B cell (primary cell): ENCODE data around the gene PRPF31. TPM values are rescaled to one million over a fixed set of nuclear protein-coding genes. Genes with fewer than 3 reads are reported as not detected.

Experiments
- ATAC-seq: fragments of 200-7000 bp; cut with Tn5 transposase; one replicate; pipeline ENCODE4 v1.10.0; 2021; ENCODE audit warnings: low read depth, mild to moderate bottlenecking, moderate number of reproducible peaks, moderate library complexity
- CTCF ChIA-PET: fragments of 350-600 bp; sonication (Branson Sonifier 250); formaldehyde crosslinking; loops from one replicate; lab custom pipeline; 2021; ENCODE audit warnings: antibody characterized with exemption, inconsistent platforms; lab: Charles Lee
- POLR2A ChIA-PET: fragments of 350-600 bp; sonication (Branson Sonifier 250); formaldehyde crosslinking; loops from one replicate; lab custom pipeline; 2021; ENCODE audit warnings: antibody characterized with exemption; lab: Charles Lee
- DNase-seq: peaks from one replicate; pipeline ENCODE4 v3.0.0; 2013
- H2AFZ ChIP-seq: 2 replicates; pipeline ENCODE4 v1.6.1; 2012; ENCODE audit warnings: mild to moderate bottlenecking, low read depth, low read length; ENCODE audit not compliant: insufficient read depth, poor library complexity, severe bottlenecking
- H3K27ac ChIP-seq, 2 donors: 1 replicate in 1 of 2; 2 replicates in 1 of 2; pipeline ENCODE4 v1.5.1; 2012 to 2013; ENCODE audit warnings: low read length in 2 of 2, mild to moderate bottlenecking in 2 of 2, moderate library complexity in 1 of 2
- H3K27me3 ChIP-seq, 4 experiments: fragments of 200-600 bp in 1 of 4; sonication (generic) in 1 of 4; replicated peaks in 1 of 4; 1 replicate in 2 of 4; 2 replicates in 2 of 4; pipeline versions ENCODE4 v1.6.1 to v1.7.0; 2013 to 2016; ENCODE audit warnings: low read length in 3 of 4, mild to moderate bottlenecking in 2 of 4, mixed read lengths in 1 of 4, moderate library complexity in 1 of 4; ENCODE audit not compliant: insufficient read depth in 4 of 4, control insufficient read depth in 3 of 4; ENCODE audit errors: control extremely low read depth in 1 of 4
- H3K36me3 ChIP-seq, 2 experiments: replicated peaks in 1 of 2; 1 replicate in 1 of 2; 2 replicates in 1 of 2; pipeline versions ENCODE4 v1.6.1 to v1.7.1; 2013; ENCODE audit warnings: low read length in 1 of 2; ENCODE audit not compliant: insufficient read depth in 2 of 2, control insufficient read depth in 1 of 2; ENCODE audit errors: control extremely low read depth in 1 of 2, extremely low read depth in 1 of 2
- H3K4me1 ChIP-seq, 2 donors: fragments of 200-600 bp in 1 of 2; sonication (generic) in 1 of 2; 1 replicate in 1 of 2; 2 replicates in 1 of 2; pipeline versions ENCODE4 v1.5.1 to v1.6.1; 2013 to 2017; ENCODE audit warnings: low read length in 2 of 2; ENCODE audit not compliant: control insufficient read depth in 2 of 2, insufficient read depth in 2 of 2
- H3K4me2 ChIP-seq: replicated peaks from 2 replicates; pipeline ENCODE3; 2012; ENCODE audit warnings: mild to moderate bottlenecking, low read depth, low read length; ENCODE audit not compliant: poor library complexity, severe bottlenecking
- H3K4me3 ChIP-seq, 5 experiments: fragments of 200-600 bp in 1 of 5; sonication (generic) in 1 of 5; 1 replicate in 3 of 5; 2 replicates in 2 of 5; pipeline versions ENCODE4 v1.5.1 to v1.7.0; 2011 to 2016; ENCODE audit warnings: low read length in 4 of 5, mild to moderate bottlenecking in 4 of 5, low read depth in 2 of 5, control low read depth in 1 of 5, moderate library complexity in 1 of 5; ENCODE audit not compliant: insufficient read depth in 1 of 5; ENCODE audit errors: control extremely low read depth in 1 of 5, extremely low read depth in 1 of 5
- H3K79me2 ChIP-seq: fragments of 200-600 bp; sonication (generic); one replicate; pipeline ENCODE4 v1.6.0; 2016; ENCODE audit warnings: low read length; ENCODE audit not compliant: control insufficient read depth, insufficient read depth
- H3K9ac ChIP-seq: fragments of 200-600 bp; sonication (generic); 2 replicates; pipeline ENCODE4 v1.6.1; 2017; ENCODE audit warnings: mild to moderate bottlenecking, low read length, moderate library complexity
- H3K9me3 ChIP-seq, 3 donors: one replicate each; pipeline versions ENCODE4 v1.6.1 to v1.7.1; 2013; ENCODE audit warnings: low read length in 2 of 3; ENCODE audit not compliant: control insufficient read depth in 2 of 3, insufficient read depth in 1 of 3; ENCODE audit errors: control extremely low read depth in 1 of 3
- H4K20me1 ChIP-seq: 2 replicates; pipeline ENCODE4 v1.6.0; 2012; ENCODE audit warnings: mild to moderate bottlenecking, low read length; ENCODE audit not compliant: insufficient read depth, control insufficient read depth, poor library complexity, severe bottlenecking
- H3K27ac Mint-ChIP-seq: one replicate; pipeline ENCODE4 v1.8.0; 2021; ENCODE audit warnings: mixed read lengths
- H3K27me3 Mint-ChIP-seq: one replicate; pipeline ENCODE4 v1.8.0; 2021; ENCODE audit warnings: mixed read lengths
- H3K4me1 Mint-ChIP-seq: one replicate; pipeline ENCODE4 v1.8.0; 2021; ENCODE audit warnings: mixed read lengths
- H3K4me3 Mint-ChIP-seq: one replicate; pipeline ENCODE4 v1.8.0; 2021; ENCODE audit warnings: mixed read lengths
- H3K9me3 Mint-ChIP-seq: one replicate; pipeline ENCODE4 v1.8.0; 2022; ENCODE audit warnings: mixed read lengths; ENCODE audit not compliant: insufficient read depth
- CTCF ChIP-seq: fragments of 200-600 bp; IDR thresholded peaks from one replicate; pipeline ENCODE4 v1.8.0; 2022; ENCODE audit warnings: antibody characterized with exemption, mild to moderate bottlenecking
- EZH2 ChIP-seq: IDR thresholded peaks from 2 replicates; pipeline ENCODE4 v1.6.1; 2012; ENCODE audit warnings: borderline replicate concordance, low read depth, mild to moderate bottlenecking, moderate library complexity, low read length; ENCODE audit not compliant: insufficient read depth, poor library complexity, severe bottlenecking
- WGBS: methylation state at CpG from one replicate; pipeline ENCODE4 v1.1.5; 2013; ENCODE audit warnings: missing lambda C conversion rate; ENCODE audit not compliant: insufficient coverage; 5-methylcytosine and 5-hydroxymethylcytosine counted together
- intact Hi-C: fragments of 100-400 bp; cut with micrococcal nuclease; formaldehyde crosslinking; loops from one replicate; pipeline ENCODE4 v1.10.0; 2022
- polyA plus RNA-seq: library from polyadenylated mRNA; depleted of rRNA; stranded (reverse); fragments of >200 nt; gene quantifications from 2 replicates; pipeline ENCODE4 v1.2.3, GENCODE V29; 2012
- total RNA-seq, 2 donors: library from RNA; stranded (reverse); fragments of 120-200 nt in 1 of 2; gene quantifications; 1 replicate in 1 of 2; 2 replicates in 1 of 2; pipeline versions ENCODE4 v1.2.3 to v1.2.4, GENCODE V29; 2013 to 2022

The PRPF31 gene
- total and polyA plus RNA-seq, 2 donors (not counting 1 experiment from before 2014, with no cell fraction given): 61.2 to 66.2 TPM

- Histone ChIP-seq H3K27ac (no peak overlapping the region), H3K27me3 (no peaks in the 10 kb centered on the region), H2AFZ (no peak overlapping the region), H3K9me3 (no peaks in the 10 kb centered on the region), H3K9ac (no peak overlapping the region), H3K79me2 (peaks cover 17% of the 10 kb centered on the region), H3K4me1 (peaks cover 8 to 10% of the 10 kb centered on the region in 2 donors), H3K4me3 (no peak overlapping the region), H3K36me3 (peaks cover 2 to 79% of the 10 kb centered on the region in 2 experiments), H3K4me2 (no peak overlapping the region), H4K20me1 (peaks cover 81% of the 10 kb centered on the region)
- 96% methylated on average over 9 of the region's 10 CpGs for WGBS
- no peak overlapping the region for H3K27ac Mint-ChIP-seq
- CTCF ChIA-PET: no interaction called here
- TF ChIP-seq CTCF (no peak), EZH2 (no peak)
- H3K4me1 Mint-ChIP-seq: peaks cover 12% of the 10 kb centered on the region
- no peaks in the 10 kb centered on the region for H3K27me3 Mint-ChIP-seq
- POLR2A ChIA-PET: no interaction called here
- DNase-seq (no peak), ATAC-seq (no peak)
- intact Hi-C loops: no loop called here
- no peaks in the 10 kb centered on the region for H3K9me3 Mint-ChIP-seq
- no peak overlapping the region for H3K4me3 Mint-ChIP-seq
Measured at GRCh38 chr19:54153731-54154326, 38.3 kb downstream of the PRPF31 start.

DNA sequence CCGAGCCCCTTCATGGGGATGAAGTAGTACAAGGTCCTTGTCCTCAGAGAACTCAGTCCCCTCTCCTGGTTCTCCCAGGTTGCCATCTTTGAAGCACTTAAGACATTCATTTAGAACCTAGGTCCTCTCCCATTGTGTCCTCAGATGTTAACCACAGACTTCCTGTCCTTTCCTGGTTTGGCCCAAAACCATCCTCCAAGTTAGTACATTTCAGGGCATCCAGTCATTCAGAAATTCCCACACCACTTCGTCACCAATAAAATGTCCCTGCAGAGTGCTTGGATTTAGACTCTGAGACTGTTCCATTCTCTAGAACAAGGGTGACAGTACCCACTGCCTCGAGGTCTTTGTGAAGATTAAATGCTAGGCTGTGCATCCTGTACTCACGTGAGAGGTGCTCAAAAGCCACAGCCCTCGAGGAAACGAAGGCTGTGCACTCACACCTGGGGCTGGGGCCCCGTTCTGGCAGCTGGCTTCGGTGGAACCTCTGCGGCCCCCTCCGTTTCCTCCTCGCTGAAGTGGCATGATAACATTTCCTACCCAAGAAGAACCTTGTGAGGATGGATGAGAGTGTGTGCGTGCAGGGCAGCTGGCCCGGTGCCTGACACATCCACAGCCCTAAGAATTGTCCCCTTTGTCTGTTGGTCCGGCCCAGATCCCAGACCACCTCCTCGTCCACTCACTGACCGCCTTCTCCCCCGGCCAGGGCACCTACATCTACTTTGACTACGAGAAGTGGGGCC is 39.2 kb downstream of the PRPF31 start:
- H3K4me1 Mint-ChIP-seq: peaks cover 21% of the 10 kb centered on the region
- no peak overlapping the region for H3K9ac ChIP-seq
- ChIA-PET POLR2A (no interaction called here), CTCF (no interaction called here)
- no peaks in the 10 kb centered on the region for H3K27me3 ChIP-seq
- H4K20me1 ChIP-seq: peaks cover 77% of the 10 kb centered on the region
- 58% methylated on average over 6 of the region's 18 CpGs for WGBS
- no peak overlapping the region for H3K4me2 ChIP-seq
- peak overlapping the region in 1 of 2 donors; percentile 6 for H3K27ac ChIP-seq
- no peak overlapping the region for H2AFZ ChIP-seq
- peak overlapping the region; percentile 53 for H3K27ac Mint-ChIP-seq
- H3K4me3 ChIP-seq: no peak overlapping the region
- peaks cover 2 to 69% of the 10 kb centered on the region in 2 experiments for H3K36me3 ChIP-seq
- H3K27me3 Mint-ChIP-seq: no peaks in the 10 kb centered on the region
- ATAC-seq: no peak
- intact Hi-C loops: no loop called here
- H3K9me3 ChIP-seq: no peaks in the 10 kb centered on the region
- no peaks in the 10 kb centered on the region for H3K9me3 Mint-ChIP-seq
- peaks cover 11 to 13% of the 10 kb centered on the region in 2 donors for H3K4me1 ChIP-seq
- TF ChIP-seq EZH2: no peak
- no peak for TF ChIP-seq CTCF
- DNase-seq: no peak
- peaks cover 23% of the 10 kb centered on the region for H3K79me2 ChIP-seq
- no peak overlapping the region for H3K4me3 Mint-ChIP-seq
